Stimulated activated CD8-positive, alpha-beta memory T cell treated with anti-CD3 and anti-CD28 coated beads, Interleukin-2, amount 100 ng/mL, for 1 hour (primary cell): ENCODE measurements around the gene CD207.

Experiments
- DNase-seq, 2 donors: peaks; one replicate each; pipeline ENCODE4 v3.0.0-alpha.2; 2020; ENCODE audit warnings: low read depth in 2 of 2

The CD207 gene

DNA sequence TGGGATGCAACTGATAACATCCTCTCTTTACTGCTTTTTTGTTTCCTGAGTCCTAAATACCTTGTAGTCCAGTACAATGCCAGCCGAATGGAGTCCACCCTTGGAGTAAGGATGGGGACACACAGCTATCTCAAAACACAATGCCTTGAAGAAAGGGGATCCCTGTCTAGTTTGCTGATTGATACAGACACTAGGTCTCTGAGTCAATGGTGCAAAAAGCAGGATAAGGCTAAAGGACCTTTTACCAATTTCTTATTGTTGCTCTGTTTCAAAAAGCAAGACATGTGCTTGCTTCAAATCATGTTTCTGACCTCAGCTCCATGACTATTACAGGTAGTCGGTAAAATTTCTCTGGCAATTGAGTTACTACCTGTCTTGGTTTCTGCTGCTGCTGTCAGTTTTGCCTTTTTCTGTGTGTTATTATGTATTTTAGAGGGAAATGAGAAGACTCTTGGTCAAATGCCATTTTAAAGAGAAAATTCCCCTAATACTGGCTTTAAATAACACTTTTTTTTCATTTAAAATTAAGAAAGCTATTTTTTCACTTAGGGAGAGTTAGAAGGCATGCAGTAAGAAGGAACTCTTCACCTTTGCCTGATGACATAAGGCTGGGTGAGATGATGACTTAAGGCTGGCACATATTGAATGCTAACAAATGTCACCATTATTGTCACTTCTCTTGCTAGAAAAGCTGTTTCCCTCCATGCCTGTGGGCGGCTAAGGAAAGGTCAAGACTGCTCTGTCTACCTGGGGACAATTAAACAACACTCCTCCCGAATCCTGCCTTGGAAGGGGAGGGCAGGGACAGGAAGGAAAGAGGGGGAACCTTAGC, 40.2 kb downstream of the CD207 start:
- no peak for DNase-seq

DNA sequence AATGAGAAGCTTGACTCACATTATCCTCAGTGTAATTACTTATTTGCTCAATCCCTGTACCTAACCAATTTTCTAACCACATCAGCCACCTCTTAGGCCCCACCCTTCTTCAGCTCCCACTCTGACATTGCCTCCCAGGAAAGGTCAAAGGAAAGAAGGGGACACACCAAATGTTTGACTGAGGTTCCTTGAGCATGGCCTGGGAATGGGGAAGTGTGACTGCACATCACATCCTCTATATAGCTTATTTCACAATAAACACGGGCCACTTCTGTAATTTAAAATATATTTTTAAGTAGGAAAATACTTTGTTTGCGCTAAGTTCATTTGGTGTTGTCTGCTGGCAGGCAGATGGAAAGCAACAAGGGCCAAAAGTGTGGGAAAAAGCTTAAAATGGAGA, 42.2 kb downstream of the CD207 start:
- no peak for DNase-seq

DNA sequence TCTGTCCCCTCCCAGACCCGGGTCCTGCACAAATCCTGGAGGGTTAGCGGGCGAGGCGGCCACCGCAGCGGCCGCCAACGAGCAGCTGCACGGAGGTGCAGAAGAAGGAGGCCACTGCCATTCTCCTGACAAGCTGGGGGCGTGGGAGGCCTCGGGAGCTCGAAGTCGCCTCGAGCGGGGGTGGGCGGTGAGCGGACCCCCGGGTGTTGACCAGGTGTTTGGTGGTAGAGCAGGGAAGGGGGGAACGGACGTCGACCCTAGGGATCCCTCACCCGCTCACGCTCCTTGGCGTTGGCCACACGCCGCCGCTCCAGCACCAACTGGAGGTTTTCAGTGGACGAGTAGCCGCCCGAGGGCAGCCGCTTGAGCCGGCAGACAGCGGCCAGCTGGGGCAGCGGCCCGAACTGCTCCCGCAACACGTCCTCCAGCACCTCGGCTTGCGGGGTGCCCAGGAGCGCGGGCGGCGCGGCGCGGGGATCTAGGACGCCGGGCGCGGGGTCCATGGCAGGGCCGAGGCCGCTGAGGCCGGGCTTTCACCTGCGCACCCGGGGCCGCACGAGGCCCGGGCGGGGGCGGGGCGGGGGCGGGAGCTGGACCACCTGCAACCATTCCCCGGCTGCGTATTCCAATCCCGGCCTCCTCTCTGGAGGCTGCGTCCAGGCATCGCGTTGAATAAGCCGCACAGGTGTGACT, 45.3 kb downstream of the CD207 start, which contains the start of gene FIGLA:
TSS of gene FIGLA (minus strand) at position 508 of the 693 bp plus-strand sequence. CDS start at position 503, 5 bp downstream.
- no peak for DNase-seq

DNA sequence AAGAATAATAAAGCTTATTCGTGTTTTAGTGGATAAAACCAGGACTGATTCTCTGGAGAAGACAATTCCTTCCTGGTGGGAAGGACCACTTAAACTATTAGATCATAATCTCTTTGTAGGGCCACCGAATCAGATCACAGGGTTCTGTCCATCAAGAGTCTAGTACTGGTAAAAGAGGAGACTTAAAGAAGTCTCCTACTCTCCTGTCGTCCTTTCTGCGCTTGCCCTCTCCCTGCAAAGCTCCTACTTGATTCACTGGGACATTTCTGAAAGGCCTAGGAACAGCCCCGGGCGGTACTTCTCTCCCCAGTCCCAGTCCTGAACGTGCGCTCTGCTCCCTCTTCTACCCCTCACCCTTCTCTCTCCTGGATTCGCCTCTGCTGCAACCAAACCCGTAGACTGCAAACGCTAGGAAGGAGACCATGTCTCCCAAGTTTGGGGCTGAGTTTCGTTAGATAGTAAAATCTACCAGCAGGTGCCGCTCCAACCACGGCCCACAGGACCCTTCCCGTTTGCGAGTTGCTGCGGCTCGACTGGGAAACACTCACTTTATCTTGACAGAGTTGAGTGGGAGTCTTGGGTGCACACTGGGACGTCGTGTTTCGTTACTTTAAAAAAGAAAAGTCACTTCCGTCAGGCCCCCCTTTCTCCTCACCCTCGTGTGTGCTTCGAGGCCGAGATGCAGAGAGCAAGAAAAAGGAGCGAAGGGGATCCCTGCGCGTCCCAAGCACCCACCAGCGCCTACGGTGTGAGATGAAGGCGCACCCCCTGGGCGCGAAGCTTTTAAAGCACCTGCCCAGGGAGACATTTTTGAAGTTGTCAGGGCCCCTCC, 46.1 kb downstream of the CD207 start:
- DNase-seq = peak; percentile 29 to 38

- DNase-seq = no peak
These were observed 50.3 kb downstream of the CD207 start for GRCh38 chr2:70785137-70785911.

- DNase-seq = no peak
These were observed 51.3 kb downstream of the CD207 start for GRCh38 chr2:70784320-70784719.
